ENCODE data around the gene GJB4. TPM values are rescaled to one million over a fixed set of nuclear protein-coding genes. Genes with fewer than 3 reads are reported as not detected.
"Not testable (repeated sequence)": the region's sequence is repeated elsewhere in the genome, so short reads cannot be mapped to it uniquely, and the experiment has no call there.

The GJB4 gene
- total RNA-seq, 1 experiment from 2014 or later, result not detected

DNA sequence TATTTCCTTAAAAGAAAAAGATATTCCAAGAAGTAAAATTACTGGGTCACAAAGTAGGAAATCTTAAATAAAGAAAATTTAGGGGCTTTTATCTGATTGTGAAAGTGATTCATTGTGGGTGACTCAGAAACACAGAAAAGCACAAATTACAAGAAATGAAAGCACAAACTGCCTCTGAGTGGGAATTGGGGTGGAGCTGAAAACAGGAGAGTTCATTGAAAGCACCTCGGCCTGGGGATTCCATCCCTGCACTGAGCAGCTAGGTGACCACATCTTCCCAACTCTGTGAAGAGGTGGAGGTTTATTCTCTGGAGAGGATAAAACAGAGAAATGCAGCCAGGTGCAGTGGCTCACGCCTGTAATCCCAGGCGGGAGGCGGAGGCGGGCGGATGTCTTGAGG is 40.7 kb downstream of the GJB4 start:
- DNase-seq (ENCODE audit: low read depth), result peak; percentile 60

GRCh38 chr1:34803770-34804169 is 44.2 kb downstream of the GJB4 start:
- no peak for DNase-seq (ENCODE audit: low read depth)

DNA sequence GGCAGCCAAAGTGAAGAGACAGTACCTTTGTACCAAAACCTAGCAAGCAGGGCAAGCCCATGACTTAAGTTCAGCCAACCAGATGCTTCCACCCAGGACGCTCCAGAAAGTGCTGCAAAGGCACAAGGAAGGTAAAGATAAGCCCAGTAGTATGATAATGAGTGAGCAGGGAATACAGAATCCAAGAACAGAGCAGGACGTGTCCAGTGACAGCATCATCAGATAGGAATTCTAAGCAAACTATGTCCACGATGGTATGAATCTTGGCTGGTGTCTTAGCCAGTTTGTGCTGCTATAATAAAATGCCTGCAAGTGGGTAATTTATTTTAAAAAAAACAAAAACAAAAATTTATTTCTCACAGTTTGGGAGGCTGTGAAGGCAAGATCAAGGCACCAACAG is 46.9 kb downstream of the GJB4 start:
- DNase-seq (ENCODE audit: low read depth), result peak; percentile 53

GRCh38 chr1:34808051-34808810 is 48.7 kb downstream of the GJB4 start:
- peak; percentile 26 for DNase-seq (ENCODE audit: low read depth)

DNA sequence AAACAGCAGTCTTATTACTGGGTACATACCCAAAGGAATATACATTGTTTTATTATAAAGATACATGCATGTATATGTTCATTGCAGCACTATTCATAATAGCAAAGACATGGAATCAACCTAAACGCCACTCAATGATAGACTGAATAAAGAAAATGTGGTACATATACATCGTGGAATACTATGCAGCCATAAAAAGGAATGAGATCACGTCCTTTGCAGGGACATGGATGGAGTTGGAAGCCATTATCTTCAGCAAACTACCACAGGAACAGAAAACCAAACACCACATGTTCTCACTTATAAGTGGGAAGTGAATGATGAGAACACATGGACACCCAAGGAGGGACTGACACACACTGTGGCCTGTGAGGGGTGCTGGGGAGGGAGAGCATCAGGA is 51.2 kb downstream of the GJB4 start:
- not testable (repeated sequence) for DNase-seq (ENCODE audit: low read depth)

Other genes starting within 250 kb of the GJB4 start
- not detected in 2 replicates for gene GJB5, start 4.7 kb upstream of the GJB4 start, total RNA-seq (2014; rRNA removed; shearing (Covaris generic))
- 0.57 and 1.9 TPM in 2 replicates for gene GJB3, start 21.5 kb downstream of the GJB4 start, total RNA-seq (2014; rRNA removed; shearing (Covaris generic))
- not detected in 2 replicates for gene GJA4, start 33.3 kb downstream of the GJB4 start, total RNA-seq (2014; rRNA removed; shearing (Covaris generic))
- gene SMIM12, start 100.0 kb downstream of the GJB4 start, total RNA-seq (2014; rRNA removed; shearing (Covaris generic)), result 36.1 and 44.9 TPM in 2 replicates
- 0.05 TPM in 1 of 2 replicates, not detected in the other for gene DLGAP3, start 169.9 kb downstream of the GJB4 start, total RNA-seq (2014; rRNA removed; shearing (Covaris generic))
- 42.5 and 51.6 TPM in 2 replicates for gene TMEM35B, start 225.6 kb downstream of the GJB4 start, total RNA-seq (2014; rRNA removed; shearing (Covaris generic))

All from M059J (cell line).